ENCODE data around the gene CHD6. TPM values are rescaled to one million over a fixed set of nuclear protein-coding genes. Genes with fewer than 3 reads are reported as not detected.

Gene CHD6
- total RNA-seq, 1 donor from 2014 or later = 35.9 TPM

- intact Hi-C loops (cut with DNase I) = no loop called here
Observed at GRCh38 chr20:41365777-41366545, 252.2 kb downstream of the CHD6 start.

GRCh38 chr20:41364967-41365765 is 253.0 kb downstream of the CHD6 start:
- no peak for DNase-seq (ENCODE audit: low spot score)
- intact Hi-C loops (cut with DNase I) = loop anchor here (5.0 kb wide), 1 partner anchor 32 kb away; no protein-coding TSS in a partner anchor

More at GRCh38 chr20:41365777-41366545, 252.2 kb downstream of the CHD6 start:
- DNase-seq (ENCODE audit: low spot score) = no peak

- DNase-seq (ENCODE audit: low spot score) = no peak
- intact Hi-C loops (cut with DNase I) = loop anchor here (5.0 kb wide), 1 partner anchor 33 kb away; no protein-coding TSS in a partner anchor
Observed at GRCh38 chr20:41364236-41364855, 253.8 kb downstream of the CHD6 start.

GRCh38 chr20:41363601-41364000 is 254.6 kb downstream of the CHD6 start:
- intact Hi-C loops (cut with DNase I) = loop anchor here (5.0 kb wide), 1 partner anchor 34 kb away; no protein-coding TSS in a partner anchor
- no peak for DNase-seq (ENCODE audit: low spot score)

- DNase-seq (ENCODE audit: low spot score) = no peak
- intact Hi-C loops (cut with DNase I) = loop anchor here (5.0 kb wide), 1 partner anchor 35 kb away; no protein-coding TSS in a partner anchor
Observed at GRCh38 chr20:41362748-41363140, 255.4 kb downstream of the CHD6 start.

- DNase-seq (ENCODE audit: low spot score) = no peak
- intact Hi-C loops (cut with DNase I) = loop anchor here (5.0 kb wide), 1 partner anchor 35 kb away; no protein-coding TSS in a partner anchor
Observed at GRCh38 chr20:41361757-41362747, 256.1 kb downstream of the CHD6 start.

- DNase-seq (ENCODE audit: low spot score) = no peak
- intact Hi-C loops (cut with DNase I) = loop anchor here (5.0 kb wide), 1 partner anchor 36 kb away; no protein-coding TSS in a partner anchor
Observed at GRCh38 chr20:41360831-41361756, 257.1 kb downstream of the CHD6 start.

- intact Hi-C loops (cut with DNase I) = loop anchor here (5.0 kb wide), 1 partner anchor 38 kb away; no protein-coding TSS in a partner anchor
- DNase-seq (ENCODE audit: low spot score) = no peak
Observed at GRCh38 chr20:41359541-41360011, 258.6 kb downstream of the CHD6 start.

- no peak for DNase-seq (ENCODE audit: low spot score)
- intact Hi-C loops (cut with DNase I) = no loop called here
Observed at GRCh38 chr20:41358717-41359116, 259.5 kb downstream of the CHD6 start.

- no peak for DNase-seq (ENCODE audit: low spot score)
Observed at GRCh38 chr20:41358230-41358629, 259.9 kb downstream of the CHD6 start.

GRCh38 chr20:41357424-41358163 is 260.6 kb downstream of the CHD6 start:
- intact Hi-C loops (cut with DNase I) = no loop called here
- DNase-seq (ENCODE audit: low spot score) = no peak

More at GRCh38 chr20:41358230-41358629, 259.9 kb downstream of the CHD6 start:
- intact Hi-C loops (cut with DNase I) = no loop called here

- intact Hi-C loops (cut with DNase I) = no loop called here
- DNase-seq (ENCODE audit: low spot score) = no peak
Observed at GRCh38 chr20:41356951-41357350, 261.2 kb downstream of the CHD6 start.

- intact Hi-C loops (cut with DNase I) = no loop called here
Observed at GRCh38 chr20:41355598-41356203, 262.5 kb downstream of the CHD6 start.

GRCh38 chr20:41355192-41355591 is 263.0 kb downstream of the CHD6 start:
- intact Hi-C loops (cut with DNase I) = no loop called here

More at GRCh38 chr20:41355598-41356203, 262.5 kb downstream of the CHD6 start:
- no peak for DNase-seq (ENCODE audit: low spot score)

GRCh38 chr20:41353530-41353929 is 264.6 kb downstream of the CHD6 start:
- no peak for DNase-seq (ENCODE audit: low spot score)

More at GRCh38 chr20:41355192-41355591, 263.0 kb downstream of the CHD6 start:
- DNase-seq (ENCODE audit: low spot score) = no peak

GRCh38 chr20:41352666-41353065 is 265.5 kb downstream of the CHD6 start:
- DNase-seq (ENCODE audit: low spot score) = no peak
- intact Hi-C loops (cut with DNase I) = no loop called here

More at GRCh38 chr20:41353530-41353929, 264.6 kb downstream of the CHD6 start:
- intact Hi-C loops (cut with DNase I) = no loop called here
